Osteocyte (in vitro differentiated cells): ENCODE data around the gene LMBR1. TPM values are rescaled to one million over a fixed set of nuclear protein-coding genes. Genes with fewer than 3 reads are reported as not detected.

Experiments
- DNase-seq: peaks from one replicate; pipeline ENCODE4 v3.0.0; 2021; ENCODE audit warnings: mixed read lengths; ENCODE audit not compliant: unreplicated experiment; ENCODE audit errors: extremely low spot score
- H3K27ac Mint-ChIP-seq: one replicate; pipeline ENCODE4 v1.8.0; 2021; ENCODE audit warnings: mild to moderate bottlenecking, mixed read lengths; ENCODE audit not compliant: unreplicated experiment
- H3K27me3 Mint-ChIP-seq: one replicate; pipeline ENCODE4 v1.8.0; 2021; ENCODE audit warnings: mixed read lengths; ENCODE audit not compliant: unreplicated experiment
- H3K36me3 Mint-ChIP-seq: one replicate; pipeline ENCODE4 v1.8.0; 2021; ENCODE audit warnings: mixed read lengths; ENCODE audit not compliant: unreplicated experiment
- H3K4me1 Mint-ChIP-seq: one replicate; pipeline ENCODE4 v1.8.0; 2021; ENCODE audit warnings: mixed read lengths; ENCODE audit not compliant: unreplicated experiment
- H3K4me3 Mint-ChIP-seq: one replicate; pipeline ENCODE4 v1.8.0; 2021; ENCODE audit warnings: mild to moderate bottlenecking, moderate library complexity, mixed read lengths; ENCODE audit not compliant: unreplicated experiment
- H3K9me3 Mint-ChIP-seq: one replicate; pipeline ENCODE4 v1.8.0; 2021; ENCODE audit warnings: mixed read lengths; ENCODE audit not compliant: unreplicated experiment
- total RNA-seq: library from RNA; stranded (reverse); gene quantifications from 2 replicates; pipeline ENCODE4 v1.2.1, GENCODE V29; 2021
- TF ChIP-seq, protein P1 (sequence below): fragments of 200-600 bp; sonication (generic); IDR thresholded peaks from 2 replicates; pipeline ENCODE4 v1.5.0; 2021; ENCODE audit warnings: antibody characterized with exemption, mild to moderate bottlenecking, moderate library complexity

LMBR1 gene
- total RNA-seq, 1 donor from 2014 or later: 55.8 TPM

DNA sequence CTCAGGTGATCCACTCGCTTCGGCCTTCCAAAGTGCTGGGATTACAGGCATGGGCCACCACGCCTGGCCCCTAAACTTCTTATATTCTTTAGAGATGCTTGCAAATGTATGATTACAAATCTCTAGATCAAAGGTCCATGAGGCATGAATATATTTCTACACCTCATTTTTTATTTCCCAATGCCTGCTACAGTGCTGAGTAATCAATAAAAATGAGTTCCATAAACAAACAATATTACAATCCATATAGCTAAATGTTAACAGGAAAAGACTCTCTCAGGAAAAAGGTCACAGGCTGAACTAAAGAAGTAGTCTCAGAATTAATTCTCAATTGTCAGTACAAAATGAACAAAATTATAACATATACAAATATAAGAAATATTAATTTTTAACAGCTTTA is 90.8 kb downstream of the LMBR1 start:
- H3K36me3 Mint-ChIP-seq: peaks cover 3% of the 10 kb centered on the region
- no peak overlapping the region for H3K27ac Mint-ChIP-seq
- no peak overlapping the region for H3K4me3 Mint-ChIP-seq
- TF ChIP-seq, protein P1, sequence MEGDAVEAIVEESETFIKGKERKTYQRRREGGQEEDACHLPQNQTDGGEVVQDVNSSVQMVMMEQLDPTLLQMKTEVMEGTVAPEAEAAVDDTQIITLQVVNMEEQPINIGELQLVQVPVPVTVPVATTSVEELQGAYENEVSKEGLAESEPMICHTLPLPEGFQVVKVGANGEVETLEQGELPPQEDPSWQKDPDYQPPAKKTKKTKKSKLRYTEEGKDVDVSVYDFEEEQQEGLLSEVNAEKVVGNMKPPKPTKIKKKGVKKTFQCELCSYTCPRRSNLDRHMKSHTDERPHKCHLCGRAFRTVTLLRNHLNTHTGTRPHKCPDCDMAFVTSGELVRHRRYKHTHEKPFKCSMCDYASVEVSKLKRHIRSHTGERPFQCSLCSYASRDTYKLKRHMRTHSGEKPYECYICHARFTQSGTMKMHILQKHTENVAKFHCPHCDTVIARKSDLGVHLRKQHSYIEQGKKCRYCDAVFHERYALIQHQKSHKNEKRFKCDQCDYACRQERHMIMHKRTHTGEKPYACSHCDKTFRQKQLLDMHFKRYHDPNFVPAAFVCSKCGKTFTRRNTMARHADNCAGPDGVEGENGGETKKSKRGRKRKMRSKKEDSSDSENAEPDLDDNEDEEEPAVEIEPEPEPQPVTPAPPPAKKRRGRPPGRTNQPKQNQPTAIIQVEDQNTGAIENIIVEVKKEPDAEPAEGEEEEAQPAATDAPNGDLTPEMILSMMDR: no peak
- H3K27me3 Mint-ChIP-seq: no peaks in the 10 kb centered on the region
- H3K4me1 Mint-ChIP-seq: no peaks in the 10 kb centered on the region
- H3K9me3 Mint-ChIP-seq: no peaks in the 10 kb centered on the region
- DNase-seq: no peak

- Mint-ChIP-seq H3K27me3 (no peaks in the 10 kb centered on the region), H3K4me3 (no peak overlapping the region), H3K4me1 (no peaks in the 10 kb centered on the region), H3K36me3 (peaks cover 15% of the 10 kb centered on the region), H3K27ac (no peak overlapping the region), H3K9me3 (no peaks in the 10 kb centered on the region)
- DNase-seq: no peak
- TF ChIP-seq, protein P1: no peak
Observed at GRCh38 chr7:156795415-156795814, 97.6 kb downstream of the LMBR1 start.

- no peak for DNase-seq
- Mint-ChIP-seq H3K27me3 (no peaks in the 10 kb centered on the region), H3K36me3 (peaks cover 12% of the 10 kb centered on the region), H3K9me3 (no peaks in the 10 kb centered on the region), H3K4me3 (no peak overlapping the region), H3K27ac (no peak overlapping the region), H3K4me1 (no peaks in the 10 kb centered on the region)
- TF ChIP-seq, protein P1: no peak
Observed at GRCh38 chr7:156793334-156793733, 99.6 kb downstream of the LMBR1 start.

- DNase-seq: no peak
- H3K9me3 Mint-ChIP-seq: no peaks in the 10 kb centered on the region
- H3K4me1 Mint-ChIP-seq: no peaks in the 10 kb centered on the region
- H3K4me3 Mint-ChIP-seq: no peak overlapping the region
- H3K27ac Mint-ChIP-seq: no peak overlapping the region
- H3K36me3 Mint-ChIP-seq: peaks cover 12% of the 10 kb centered on the region
- TF ChIP-seq, protein P1: no peak
- no peaks in the 10 kb centered on the region for H3K27me3 Mint-ChIP-seq
Observed at GRCh38 chr7:156792611-156793010, 100.4 kb downstream of the LMBR1 start.

DNA sequence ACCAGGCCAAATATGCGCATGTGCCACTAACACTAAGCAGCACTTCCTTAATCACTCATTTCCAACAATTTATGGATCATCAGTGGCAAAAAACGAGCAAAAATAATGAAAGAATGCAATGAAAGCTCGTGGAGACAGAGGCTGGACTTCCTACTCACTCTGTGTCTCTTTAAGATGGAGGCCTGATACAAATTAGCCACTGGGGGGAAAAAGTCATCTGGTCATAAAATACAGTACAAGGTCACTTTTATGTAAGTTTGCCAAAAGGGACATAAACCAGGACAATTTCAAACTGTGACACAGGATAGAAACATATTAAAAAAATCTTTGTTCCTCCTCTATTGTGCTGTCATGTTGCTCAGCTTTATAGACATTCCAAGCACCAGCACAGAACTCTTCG is 101.7 kb downstream of the LMBR1 start:
- no peaks in the 10 kb centered on the region for H3K27me3 Mint-ChIP-seq
- H3K9me3 Mint-ChIP-seq: no peaks in the 10 kb centered on the region
- DNase-seq: no peak
- no peak overlapping the region for H3K4me3 Mint-ChIP-seq
- TF ChIP-seq, protein P1: no peak
- H3K4me1 Mint-ChIP-seq: no peaks in the 10 kb centered on the region
- no peak overlapping the region for H3K27ac Mint-ChIP-seq
- peaks cover 12% of the 10 kb centered on the region for H3K36me3 Mint-ChIP-seq
